Astrocyte (in vitro differentiated cells and primary cell): Measurements from ENCODE around the gene C17orf107. TPM values are rescaled to one million over a fixed set of nuclear protein-coding genes. Genes with fewer than 3 reads are reported as not detected.

Experiments
- DNase-seq: peaks from one replicate; pipeline ENCODE4 v3.0.0-alpha.2; 2010; ENCODE audit warnings: low read depth
- FAIRE-seq: peaks from 2 replicates; lab custom pipeline; 2011; peaks lifted over from hg19 to GRCh38; lab: Jason Lieb, UNC
- H2AFZ ChIP-seq: 2 replicates; pipeline ENCODE4 v1.6.0; 2012; ENCODE audit warnings: low read depth, low read length, inconsistent platforms
- H3K27ac ChIP-seq: 2 replicates; pipeline ENCODE4 v1.5.1; 2011; ENCODE audit warnings: low read depth, low read length, inconsistent platforms
- H3K27me3 ChIP-seq: 2 replicates; pipeline ENCODE4 v1.6.0; 2011; ENCODE audit warnings: low read length, inconsistent platforms; ENCODE audit not compliant: insufficient read depth
- H3K36me3 ChIP-seq: 2 replicates; pipeline ENCODE4 v1.5.1; 2011; ENCODE audit warnings: low read length, inconsistent platforms; ENCODE audit not compliant: insufficient read depth
- H3K4me1 ChIP-seq: 2 replicates; pipeline ENCODE4 v1.5.1; 2011; ENCODE audit warnings: low read length, inconsistent platforms; ENCODE audit not compliant: insufficient read depth
- H3K4me2 ChIP-seq: 2 replicates; pipeline ENCODE4 v1.6.0; 2012; ENCODE audit warnings: low read length, inconsistent platforms
- H3K4me3 ChIP-seq: 2 replicates; pipeline ENCODE4 v1.5.1; 2011; ENCODE audit warnings: low read depth, mild to moderate bottlenecking, low read length, inconsistent platforms; ENCODE audit not compliant: insufficient read depth
- H3K79me2 ChIP-seq: 2 replicates; pipeline ENCODE4 v1.6.0; 2012; ENCODE audit warnings: mild to moderate bottlenecking, low read length, inconsistent platforms; ENCODE audit not compliant: insufficient read depth
- H3K9ac ChIP-seq: 2 replicates; pipeline ENCODE4 v1.6.0; 2012; ENCODE audit warnings: mild to moderate bottlenecking, low read length, inconsistent platforms
- H3K9me3 ChIP-seq: 2 replicates; pipeline ENCODE4 v1.5.1; 2012; ENCODE audit warnings: low read depth, mild to moderate bottlenecking, low read length, inconsistent platforms; ENCODE audit not compliant: insufficient read depth
- H4K20me1 ChIP-seq: 2 replicates; pipeline ENCODE4 v1.6.0; 2012; ENCODE audit warnings: low read length, inconsistent platforms; ENCODE audit not compliant: insufficient read depth
- H3K27ac Mint-ChIP-seq: one replicate; pipeline ENCODE4 v1.8.0; 2021; ENCODE audit warnings: mild to moderate bottlenecking, mixed read lengths; ENCODE audit not compliant: unreplicated experiment
- H3K27me3 Mint-ChIP-seq: one replicate; pipeline ENCODE4 v1.8.0; 2021; ENCODE audit warnings: low read depth, mixed read lengths; ENCODE audit not compliant: unreplicated experiment
- H3K36me3 Mint-ChIP-seq: one replicate; pipeline ENCODE4 v1.8.0; 2021; ENCODE audit warnings: low read depth, mixed read lengths; ENCODE audit not compliant: unreplicated experiment
- H3K4me1 Mint-ChIP-seq: one replicate; pipeline ENCODE4 v1.8.0; 2021; ENCODE audit warnings: low read depth, mixed read lengths; ENCODE audit not compliant: unreplicated experiment
- H3K4me3 Mint-ChIP-seq: one replicate; pipeline ENCODE4 v1.8.0; 2021; ENCODE audit warnings: mild to moderate bottlenecking, moderate library complexity, mixed read lengths; ENCODE audit not compliant: unreplicated experiment
- H3K9me3 Mint-ChIP-seq: one replicate; pipeline ENCODE4 v1.8.0; 2021; ENCODE audit warnings: mild to moderate bottlenecking, mixed read lengths; ENCODE audit not compliant: unreplicated experiment
- CTCF ChIP-seq: IDR thresholded peaks from 2 replicates; pipeline ENCODE4 v1.5.1; 2011; ENCODE audit warnings: low read depth, mild to moderate bottlenecking, inconsistent platforms, low read length, moderate library complexity; ENCODE audit not compliant: insufficient read depth
- EZH2 ChIP-seq: IDR thresholded peaks from 2 replicates; pipeline ENCODE4 v1.6.1; 2012; ENCODE audit warnings: mild to moderate bottlenecking, low read length, inconsistent platforms; ENCODE audit not compliant: insufficient read depth
- total RNA-seq: library from RNA; stranded (reverse); gene quantifications from 2 replicates; pipeline ENCODE4 v1.2.1, GENCODE V29; 2021

C17orf107 gene
- total RNA-seq, 1 donor from 2014 or later = 2.2 TPM

GRCh38 chr17:4931963-4932362 lies 32.6 kb downstream of the C17orf107 start, which contains the start of gene GP1BA:
Gene GP1BA, plus strand, starts transcription at chr17:4932277. Its CDS starts 328 bp downstream, at chr17:4932605.
- Mint-ChIP-seq H3K9me3 (no peaks in the 10 kb centered on the region), H3K36me3 (peaks cover 24% of the 10 kb centered on the region), H3K4me1 (peaks cover 12% of the 10 kb centered on the region), H3K27me3 (no peaks in the 10 kb centered on the region), H3K27ac (no peak within 1 kb of the TSS), H3K4me3 (no peak within 1 kb of the TSS)
- no peak within 1 kb of the TSS for H2AFZ ChIP-seq
- H3K27ac ChIP-seq = no peak within 1 kb of the TSS
- no peaks in the 10 kb centered on the region for H3K27me3 ChIP-seq
- no peaks in the 10 kb centered on the region for H3K79me2 ChIP-seq
- no peaks in the 10 kb centered on the region for H3K36me3 ChIP-seq
- no peaks in the 10 kb centered on the region for H3K9me3 ChIP-seq
- no peaks in the 10 kb centered on the region for H4K20me1 ChIP-seq
- H3K9ac ChIP-seq = no peak within 1 kb of the TSS
- FAIRE-seq (no peak), DNase-seq (no peak)
- no peak within 1 kb of the TSS for H3K4me3 ChIP-seq
- H3K4me2 ChIP-seq = no peak within 1 kb of the TSS
- H3K4me1 ChIP-seq = peaks cover 7% of the 10 kb centered on the region
- TF ChIP-seq EZH2 (no peak), CTCF (no peak)

GRCh38 chr17:4932756-4933155 lies 33.4 kb downstream of the C17orf107 start:
- no peak overlapping the region for H2AFZ ChIP-seq
- no peak for FAIRE-seq
- peaks cover 2% of the 10 kb centered on the region for H3K79me2 ChIP-seq
- no peak for TF ChIP-seq CTCF
- TF ChIP-seq EZH2 = no peak
- no peaks in the 10 kb centered on the region for H3K27me3 ChIP-seq
- H3K27ac Mint-ChIP-seq = no peak overlapping the region
- H4K20me1 ChIP-seq = no peaks in the 10 kb centered on the region
- H3K4me1 ChIP-seq = peaks cover 7% of the 10 kb centered on the region
- no peak overlapping the region for H3K4me2 ChIP-seq
- no peaks in the 10 kb centered on the region for H3K27me3 Mint-ChIP-seq
- peaks cover 24% of the 10 kb centered on the region for H3K36me3 Mint-ChIP-seq
- H3K4me1 Mint-ChIP-seq = peaks cover 12% of the 10 kb centered on the region
- H3K36me3 ChIP-seq = no peaks in the 10 kb centered on the region
- no peak for DNase-seq
- H3K4me3 Mint-ChIP-seq = no peak overlapping the region
- H3K9me3 ChIP-seq = no peaks in the 10 kb centered on the region
- no peak overlapping the region for H3K27ac ChIP-seq
- H3K9me3 Mint-ChIP-seq = no peaks in the 10 kb centered on the region
- H3K9ac ChIP-seq = no peak overlapping the region
- H3K4me3 ChIP-seq = no peak overlapping the region

- peaks cover 15% of the 10 kb centered on the region for H3K4me1 Mint-ChIP-seq
- no peaks in the 10 kb centered on the region for H3K27me3 Mint-ChIP-seq
- peak overlapping the region; percentile 69 for H3K4me3 Mint-ChIP-seq
- H3K36me3 Mint-ChIP-seq = peaks cover 24% of the 10 kb centered on the region
- Histone ChIP-seq H3K4me3 (no peak overlapping the region), H3K27me3 (no peaks in the 10 kb centered on the region), H3K27ac (no peak overlapping the region), H3K9ac (peak overlapping the region; percentile 16), H3K4me2 (peak overlapping the region; percentile 29), H3K4me1 (peaks cover 12% of the 10 kb centered on the region), H3K36me3 (no peaks in the 10 kb centered on the region), H3K9me3 (no peaks in the 10 kb centered on the region), H3K79me2 (peaks cover 11% of the 10 kb centered on the region), H2AFZ (no peak overlapping the region), H4K20me1 (peaks cover 6% of the 10 kb centered on the region)
- no peak overlapping the region for H3K27ac Mint-ChIP-seq
- no peaks in the 10 kb centered on the region for H3K9me3 Mint-ChIP-seq
- FAIRE-seq (no peak), DNase-seq (no peak)
- TF ChIP-seq EZH2 = no peak
- no peak for TF ChIP-seq CTCF
Observed at GRCh38 chr17:4933646-4934045, 34.3 kb downstream of the C17orf107 start.
